K562 (cell line): ENCODE results near the gene ZIC2. TPM values are rescaled to one million over a fixed set of nuclear protein-coding genes. Genes with fewer than 3 reads are reported as not detected.

Experiments used
- ARID2 ChIP-seq: fragments of 450-650 bp; IDR thresholded peaks from 2 replicates; pipeline ENCODE4 v1.6.1; 2017; ENCODE audit warnings: antibody characterized with exemption, mild to moderate bottlenecking
- ATF7 ChIP-seq: fragments of 450-650 bp; IDR thresholded peaks from 2 replicates; pipeline ENCODE4 v1.7.1; 2014; ENCODE audit warnings: mild to moderate bottlenecking, moderate library complexity
- CXXC5 ChIP-seq: fragments of 250-450 bp; sonication (Bioruptor Pico); IDR thresholded peaks from 2 replicates; pipeline ENCODE4 v1.8.0; 2022; ENCODE audit warnings: inconsistent platforms, mild to moderate bottlenecking, moderate library complexity
- MEF2D ChIP-seq: conservative IDR thresholded peaks from 2 replicates; pipeline ENCODE4 v1.6.1; 2016; ENCODE audit warnings: low read depth, missing genetic modification characterization, missing compliant biosample characterization
- NCOA4 ChIP-seq: fragments of 450-650 bp; IDR thresholded peaks from 2 replicates; pipeline ENCODE4 v1.6.1; 2018; ENCODE audit warnings: mild to moderate bottlenecking; ENCODE audit not compliant: partially characterized antibody
- NUFIP1 ChIP-seq: fragments of 450-650 bp; IDR thresholded peaks from 2 replicates; pipeline ENCODE4 v1.6.1; 2018; ENCODE audit not compliant: partially characterized antibody
- PCBP1 ChIP-seq: fragments of 200-400 bp; formaldehyde crosslinking; IDR thresholded peaks from 2 replicates; pipeline ENCODE4 v1.6.1; 2018; ENCODE audit warnings: mild to moderate bottlenecking, low read depth, low read length; ENCODE audit not compliant: poor library complexity, severe bottlenecking
- PHB ChIP-seq: fragments of 250-450 bp; sonication (Bioruptor Pico); IDR thresholded peaks from 2 replicates; pipeline ENCODE4 v1.5.0; 2021
- POLR3A ChIP-seq: IDR thresholded peaks from 2 replicates; pipeline ENCODE4 v1.6.1; 2011; ENCODE audit warnings: borderline replicate concordance, mild to moderate bottlenecking, moderate library complexity; ENCODE audit not compliant: insufficient read length, insufficient read depth; ENCODE audit errors: extremely low read depth
- RBFOX2 ChIP-seq: fragments of 200-400 bp; formaldehyde crosslinking; IDR thresholded peaks from 2 replicates; pipeline ENCODE4 v1.6.1; 2017; ENCODE audit warnings: low read depth, mild to moderate bottlenecking, low read length, moderate library complexity
- RBM17 ChIP-seq: fragments of 200-400 bp; formaldehyde crosslinking; IDR thresholded peaks from 2 replicates; pipeline ENCODE4 v1.6.1; 2017; ENCODE audit warnings: low read depth, mild to moderate bottlenecking, low read length, borderline replicate concordance
- ZFX ChIP-seq: sonication (generic); formaldehyde crosslinking; IDR thresholded peaks from 2 replicates; pipeline ENCODE4 v1.8.0; 2022; ENCODE audit warnings: mild to moderate bottlenecking, missing genetic modification reagents, moderate library complexity
- ZNF232 ChIP-seq: sonication (generic); formaldehyde crosslinking; IDR thresholded peaks from 2 replicates; pipeline ENCODE4 v1.8.0; 2022; ENCODE audit warnings: mild to moderate bottlenecking, missing genetic modification reagents
- polyA plus RNA-seq, 8 experiments: library from polyadenylated mRNA; depleted of rRNA in 4 of 8; stranded (reverse) in 5 of 8; unstranded in 3 of 8; fragments of >200 nt; fragmentation: Nextera tagmentation in 2 of 8; fragmentation: Illumina TruSeq in 1 of 8; extraction: Ambion mirVana in 2 of 8; extraction: Trizol in 1 of 8; gene quantifications; 2 replicates each; pipeline versions ENCODE4 v1.2.1 to v1.2.3, GENCODE V29; 2011 to 2014; ENCODE audit warnings: inconsistent platforms in 1 of 8, missing spikeins in 1 of 8
- total RNA-seq, 7 experiments: library from RNA; depleted of rRNA in 6 of 7; stranded (reverse); fragments of >200 nt in 6 of 7; fragmentation: Illumina TruSeq in 2 of 7; extraction: Trizol in 2 of 7; gene quantifications; 2 replicates each; pipeline versions ENCODE4 v1.2.1 to v1.2.3, GENCODE V29; 2011 to 2021; ENCODE audit warnings: low replicate concordance in 1 of 7
- TF ChIP-seq, protein P1 (sequence below), 2 experiments: fragments of 450-650 bp in 1 of 2; sonication (generic) in 1 of 2; formaldehyde crosslinking in 1 of 2; IDR thresholded peaks; 2 replicates each; pipeline versions ENCODE4 v1.7.1 to v1.9.0; 2016 to 2022; ENCODE audit warnings: inconsistent platforms in 1 of 2, mild to moderate bottlenecking in 1 of 2, missing genetic modification reagents in 1 of 2
- TF ChIP-seq, protein P2 (sequence below): fragments of 250-450 bp; sonication (Bioruptor Pico); IDR thresholded peaks from 2 replicates; pipeline ENCODE4 v1.8.0; 2022; ENCODE audit warnings: moderate library complexity, mild to moderate bottlenecking, inconsistent platforms

ZIC2 gene
- total and polyA plus RNA-seq, 9 of the 15 experiments (the other 6 are each of a cell fraction or from before 2014, with no cell fraction given), result 1.8 to 18.0 (median 4.5) TPM

DNA sequence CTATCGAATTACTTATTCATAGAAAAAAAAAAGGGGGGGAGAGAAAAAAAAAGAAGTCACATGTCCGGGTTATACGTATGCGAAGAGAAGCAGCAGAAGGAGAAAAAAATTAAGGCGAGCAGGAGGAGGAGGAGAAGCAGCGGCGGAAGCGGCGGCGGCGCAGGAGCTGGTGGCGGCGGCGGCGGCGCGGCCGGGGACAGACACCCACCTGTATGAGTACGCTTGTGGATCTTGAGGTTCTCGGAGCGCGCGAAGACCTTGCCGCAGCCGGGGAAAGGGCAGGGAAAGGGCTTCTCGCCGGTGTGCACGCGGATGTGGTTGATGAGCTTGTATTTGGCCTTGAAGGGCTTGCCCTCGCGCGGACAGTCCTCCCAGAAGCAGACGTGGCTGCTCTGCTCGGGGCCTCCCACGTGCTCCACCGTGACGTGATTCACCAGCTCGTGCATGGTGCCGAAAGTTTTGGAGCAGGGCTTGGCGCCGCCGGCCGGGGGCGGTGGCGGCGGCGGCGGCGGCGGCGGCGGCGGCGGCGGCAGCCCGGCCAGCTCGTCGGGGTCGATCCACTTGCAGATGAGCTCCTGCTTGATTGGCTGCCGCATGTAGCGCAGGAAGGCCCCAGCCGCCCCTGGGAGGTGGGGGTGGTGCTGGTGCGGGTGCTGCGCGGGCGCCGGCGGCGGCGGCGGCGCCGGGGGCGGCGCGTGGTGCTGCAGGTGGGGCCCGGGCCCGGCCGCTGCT, 11.5 kb upstream of the ZIC2 start (continued):
- TF ChIP-seq, protein P1, sequence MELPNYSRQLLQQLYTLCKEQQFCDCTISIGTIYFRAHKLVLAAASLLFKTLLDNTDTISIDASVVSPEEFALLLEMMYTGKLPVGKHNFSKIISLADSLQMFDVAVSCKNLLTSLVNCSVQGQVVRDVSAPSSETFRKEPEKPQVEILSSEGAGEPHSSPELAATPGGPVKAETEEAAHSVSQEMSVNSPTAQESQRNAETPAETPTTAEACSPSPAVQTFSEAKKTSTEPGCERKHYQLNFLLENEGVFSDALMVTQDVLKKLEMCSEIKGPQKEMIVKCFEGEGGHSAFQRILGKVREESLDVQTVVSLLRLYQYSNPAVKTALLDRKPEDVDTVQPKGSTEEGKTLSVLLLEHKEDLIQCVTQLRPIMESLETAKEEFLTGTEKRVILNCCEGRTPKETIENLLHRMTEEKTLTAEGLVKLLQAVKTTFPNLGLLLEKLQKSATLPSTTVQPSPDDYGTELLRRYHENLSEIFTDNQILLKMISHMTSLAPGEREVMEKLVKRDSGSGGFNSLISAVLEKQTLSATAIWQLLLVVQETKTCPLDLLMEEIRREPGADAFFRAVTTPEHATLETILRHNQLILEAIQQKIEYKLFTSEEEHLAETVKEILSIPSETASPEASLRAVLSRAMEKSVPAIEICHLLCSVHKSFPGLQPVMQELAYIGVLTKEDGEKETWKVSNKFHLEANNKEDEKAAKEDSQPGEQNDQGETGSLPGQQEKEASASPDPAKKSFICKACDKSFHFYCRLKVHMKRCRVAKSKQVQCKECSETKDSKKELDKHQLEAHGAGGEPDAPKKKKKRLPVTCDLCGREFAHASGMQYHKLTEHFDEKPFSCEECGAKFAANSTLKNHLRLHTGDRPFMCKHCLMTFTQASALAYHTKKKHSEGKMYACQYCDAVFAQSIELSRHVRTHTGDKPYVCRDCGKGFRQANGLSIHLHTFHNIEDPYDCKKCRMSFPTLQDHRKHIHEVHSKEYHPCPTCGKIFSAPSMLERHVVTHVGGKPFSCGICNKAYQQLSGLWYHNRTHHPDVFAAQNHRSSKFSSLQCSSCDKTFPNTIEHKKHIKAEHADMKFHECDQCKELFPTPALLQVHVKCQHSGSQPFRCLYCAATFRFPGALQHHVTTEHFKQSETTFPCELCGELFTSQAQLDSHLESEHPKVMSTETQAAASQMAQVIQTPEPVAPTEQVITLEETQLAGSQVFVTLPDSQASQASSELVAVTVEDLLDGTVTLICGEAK (IDR thresholded peaks at IDR 0.05), result 0 out of 2 replicates have a peak, but pooled peaks have one; percentile 14
- TF ChIP-seq, protein P1 (CRISPR knock-in tag; IDR thresholded peaks at IDR 0.05), result no peak
- no peak for TF ChIP-seq MEF2D (tag)
- TF ChIP-seq POLR3A, result no peak
- no peak for TF ChIP-seq PHB (CRISPR knock-in tag)
- TF ChIP-seq CXXC5 (CRISPR knock-in tag), result peak; percentile 47; the same call in 1 of the 2 replicates
- peak; percentile 54 for TF ChIP-seq RBFOX2
- TF ChIP-seq ARID2, result no peak
- no peak for TF ChIP-seq NCOA4
- TF ChIP-seq RBM17, result no peak
- no peak for TF ChIP-seq PCBP1
- TF ChIP-seq ZNF232 (CRISPR knock-in tag), result no peak
- no peak for TF ChIP-seq NUFIP1
- TF ChIP-seq, protein P2, sequence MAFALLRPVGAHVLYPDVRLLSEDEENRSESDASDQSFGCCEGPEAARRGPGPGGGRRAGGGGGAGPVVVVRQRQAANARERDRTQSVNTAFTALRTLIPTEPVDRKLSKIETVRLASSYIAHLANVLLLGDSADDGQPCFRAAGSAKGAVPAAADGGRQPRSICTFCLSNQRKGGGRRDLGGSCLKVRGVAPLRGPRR, result no peak
- peak; percentile 67 for TF ChIP-seq ZFX (CRISPR knock-in tag)
- peak; percentile 28; the same call in 1 of the 2 replicates for TF ChIP-seq ATF7
